BJ (cell line): ENCODE results near the gene STK24. TPM values are rescaled to one million over a fixed set of nuclear protein-coding genes. Genes with fewer than 3 reads are reported as not detected.
A peak's percentile ranks its signal among the peaks of the same experiment; 100 is the strongest.

Experiments used
- CTCF ChIA-PET: fragments of 350-600 bp; formaldehyde crosslinking; extraction: SDS; loops from one replicate; lab custom pipeline; 2021; ENCODE audit warnings: antibody characterized with exemption, inconsistent platforms; lab: Yijun Ruan, JAX
- POLR2A ChIA-PET: fragments of 300-600 bp; sonication (Branson Sonifier 250); formaldehyde crosslinking; extraction: SDS; loops from one replicate; lab custom pipeline; 2021; ENCODE audit warnings: antibody characterized with exemption; lab: Charles Lee
- DNase-seq: peaks from one replicate; pipeline ENCODE4 v3.0.0-alpha.2; 2011; ENCODE audit warnings: low read depth
- H3K27me3 ChIP-seq: 2 replicates; pipeline ENCODE4 v1.6.0; 2011; ENCODE audit warnings: low read length; ENCODE audit not compliant: control insufficient read depth, insufficient read depth
- H3K36me3 ChIP-seq: 2 replicates; pipeline ENCODE4 v1.5.1; 2011; ENCODE audit warnings: low read length; ENCODE audit not compliant: control insufficient read depth, insufficient read depth
- H3K4me3 ChIP-seq: 2 replicates; pipeline ENCODE4 v1.5.1; 2011; ENCODE audit warnings: low read depth, mild to moderate bottlenecking, control low read depth, low read length
- CTCF ChIP-seq: IDR thresholded peaks from 2 replicates; pipeline ENCODE4 v1.5.1; 2011; ENCODE audit warnings: low read depth, mild to moderate bottlenecking, control low read depth, inconsistent platforms, low read length, moderate library complexity; ENCODE audit not compliant: insufficient read depth
- polyA plus RNA-seq: library from polyadenylated mRNA; depleted of rRNA; stranded (reverse); fragments of >200 nt; gene quantifications from 2 replicates; pipeline ENCODE4 v1.2.3, GENCODE V29; 2011

The STK24 gene
- polyA plus RNA-seq, 1 experiment: 32.8 TPM

GRCh38 chr13:98459171-98459681 is 117.7 kb downstream of the STK24 start:
- no peak for DNase-seq
- no peaks in the 10 kb centered on the region for H3K27me3 ChIP-seq
- ChIA-PET CTCF (no interaction called here), POLR2A (no interaction called here)
- no peak overlapping the region for H3K4me3 ChIP-seq
- no peak for TF ChIP-seq CTCF
- peaks cover 44% of the 10 kb centered on the region for H3K36me3 ChIP-seq

- peaks cover 40% of the 10 kb centered on the region for H3K36me3 ChIP-seq
- H3K4me3 ChIP-seq: no peak overlapping the region
- no peak for DNase-seq
- ChIA-PET POLR2A (no interaction called here), CTCF (interaction anchor here (0.7 to 5.2 kb wide), 2 partner anchors 9 kb away, joined by 3 to 33 read pairs; no protein-coding TSS in a partner anchor)
- TF ChIP-seq CTCF: no peak
- H3K27me3 ChIP-seq: no peaks in the 10 kb centered on the region
These were observed 118.5 kb downstream of the STK24 start for GRCh38 chr13:98458431-98458830.

- ChIA-PET CTCF (interaction anchor here (1.2 to 5.2 kb wide), 4 partner anchors 10 to 383 kb away, joined by 3 to 33 read pairs (median 4); no protein-coding TSS in a partner anchor), POLR2A (no interaction called here)
- no peak for TF ChIP-seq CTCF
- H3K4me3 ChIP-seq: no peak overlapping the region
- no peaks in the 10 kb centered on the region for H3K27me3 ChIP-seq
- DNase-seq: no peak
- peaks cover 37% of the 10 kb centered on the region for H3K36me3 ChIP-seq
These were observed 119.9 kb downstream of the STK24 start for GRCh38 chr13:98457053-98457452.

GRCh38 chr13:98456413-98456845 is 120.5 kb downstream of the STK24 start:
- peaks cover 35% of the 10 kb centered on the region for H3K36me3 ChIP-seq
- H3K27me3 ChIP-seq: no peaks in the 10 kb centered on the region
- no peak overlapping the region for H3K4me3 ChIP-seq
- no peak for TF ChIP-seq CTCF
- ChIA-PET POLR2A (no interaction called here), CTCF (interaction anchor here (1.3 to 5.2 kb wide), 3 partner anchors 11 to 384 kb away, joined by 3 to 33 read pairs (median 5); no protein-coding TSS in a partner anchor)
- no peak for DNase-seq

- Histone ChIP-seq H3K4me3 (no peak overlapping the region), H3K27me3 (no peaks in the 10 kb centered on the region), H3K36me3 (peaks cover 34% of the 10 kb centered on the region)
- POLR2A ChIA-PET: interaction anchor here (0.6 kb wide), 3 partner anchors 13 to 636 kb away, joined by 3 to 9 read pairs (median 3); no protein-coding TSS in a partner anchor
- no peak for TF ChIP-seq CTCF
- peak; percentile 87 for DNase-seq
- CTCF ChIA-PET: interaction anchor here (0.7 to 5.2 kb wide), 5 partner anchors 8 to 605 kb away, joined by 3 to 33 read pairs (median 4); no protein-coding TSS in a partner anchor
These were observed 122.5 kb downstream of the STK24 start for GRCh38 chr13:98454389-98454881.
